Measurements from ENCODE around the gene GPR65.

- TF ChIP-seq CTCF (IDR thresholded peaks at IDR 0.05 in 2 of 3, conservative IDR thresholded peaks at IDR 0.05 in 1 of 3; ENCODE audit: insufficient read depth in 2 of 3, low read depth in 1 of 3, low read length in 3 of 3) (no peak), SREBF2 (CRISPR knock-in tag; IDR thresholded peaks at IDR 0.05) (no peak)
Measured at GRCh38 chr14:88030079-88030478, 25.1 kb downstream of the GPR65 start.

All from K562 (cell line).